ENCODE measurements around the gene PLXNA4.

DNA sequence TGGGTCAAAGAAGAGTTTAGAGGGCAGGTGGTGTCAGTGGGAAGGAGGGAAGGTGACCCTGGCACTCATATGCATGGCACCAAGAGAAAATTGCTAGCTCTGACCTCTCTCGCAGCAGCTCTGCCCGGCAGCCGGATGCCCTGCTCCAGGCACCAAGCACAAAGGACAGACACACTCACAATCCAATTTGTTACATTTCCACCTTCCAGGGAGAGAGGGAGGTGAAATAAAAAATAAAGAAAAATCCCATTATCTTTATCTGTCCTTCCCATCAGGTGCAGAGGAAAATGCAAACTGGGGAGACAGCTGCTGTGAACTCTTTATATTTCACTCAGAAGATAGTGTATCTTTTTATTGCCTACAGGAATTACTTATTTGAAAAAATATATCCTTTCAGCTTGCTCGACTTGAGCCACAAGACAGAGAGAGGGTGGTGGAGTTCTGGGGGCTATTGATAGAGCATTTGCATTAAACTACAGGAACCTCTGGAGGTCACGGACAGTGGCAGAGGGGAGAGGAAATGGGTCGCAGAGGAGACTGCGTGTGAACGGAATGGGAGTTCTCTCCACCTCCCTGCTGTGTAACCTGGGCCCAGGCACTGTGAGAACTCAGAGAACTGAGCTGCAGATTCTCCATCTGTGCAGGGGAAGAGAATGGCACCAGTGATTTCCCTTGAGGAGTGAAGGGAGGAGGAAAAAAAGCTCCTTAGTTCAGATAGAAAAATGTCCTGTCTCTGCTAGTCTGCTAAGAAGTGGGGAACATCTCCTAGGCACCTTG, 421.4 kb downstream of the PLXNA4 start:
- TF ChIP-seq POLR2A (IDR thresholded peaks at IDR 0.05), result no peak
- TF ChIP-seq, protein P1, sequence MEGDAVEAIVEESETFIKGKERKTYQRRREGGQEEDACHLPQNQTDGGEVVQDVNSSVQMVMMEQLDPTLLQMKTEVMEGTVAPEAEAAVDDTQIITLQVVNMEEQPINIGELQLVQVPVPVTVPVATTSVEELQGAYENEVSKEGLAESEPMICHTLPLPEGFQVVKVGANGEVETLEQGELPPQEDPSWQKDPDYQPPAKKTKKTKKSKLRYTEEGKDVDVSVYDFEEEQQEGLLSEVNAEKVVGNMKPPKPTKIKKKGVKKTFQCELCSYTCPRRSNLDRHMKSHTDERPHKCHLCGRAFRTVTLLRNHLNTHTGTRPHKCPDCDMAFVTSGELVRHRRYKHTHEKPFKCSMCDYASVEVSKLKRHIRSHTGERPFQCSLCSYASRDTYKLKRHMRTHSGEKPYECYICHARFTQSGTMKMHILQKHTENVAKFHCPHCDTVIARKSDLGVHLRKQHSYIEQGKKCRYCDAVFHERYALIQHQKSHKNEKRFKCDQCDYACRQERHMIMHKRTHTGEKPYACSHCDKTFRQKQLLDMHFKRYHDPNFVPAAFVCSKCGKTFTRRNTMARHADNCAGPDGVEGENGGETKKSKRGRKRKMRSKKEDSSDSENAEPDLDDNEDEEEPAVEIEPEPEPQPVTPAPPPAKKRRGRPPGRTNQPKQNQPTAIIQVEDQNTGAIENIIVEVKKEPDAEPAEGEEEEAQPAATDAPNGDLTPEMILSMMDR (IDR thresholded peaks at IDR 0.05), result no peak

All from gastroesophageal sphincter (tissue), 3 donors.